Fibroblast of the aortic adventitia (primary cell): ENCODE results near the gene FADS1. TPM values are rescaled to one million over a fixed set of nuclear protein-coding genes. Genes with fewer than 3 reads are reported as not detected.

Source experiments
- DNase-seq: peaks from one replicate; pipeline ENCODE4 v3.0.0-alpha.2; 2010; ENCODE audit warnings: low read depth
- H3K4me3 ChIP-seq: 2 replicates; pipeline ENCODE4 v1.5.1; 2011; ENCODE audit warnings: low read depth, mild to moderate bottlenecking, control low read depth, low read length, moderate library complexity
- total RNA-seq: library from RNA; depleted of rRNA; stranded (reverse); fragments of >200 nt; gene quantifications from 2 replicates; pipeline ENCODE4 v1.2.3, GENCODE V29; 2012; ENCODE audit warnings: low replicate concordance
- TF ChIP-seq, protein P1 (sequence below): IDR thresholded peaks from 2 replicates; pipeline ENCODE4 v1.5.1; 2011; ENCODE audit warnings: mild to moderate bottlenecking, low read length, control low read depth, inconsistent platforms; ENCODE audit not compliant: insufficient read depth

FADS1 gene
- total RNA-seq, 1 donor = 74.1 TPM

GRCh38 chr11:61794579-61794978 lies 22.2 kb downstream of the FADS1 start:
- DNase-seq = no peak
- TF ChIP-seq, protein P1, sequence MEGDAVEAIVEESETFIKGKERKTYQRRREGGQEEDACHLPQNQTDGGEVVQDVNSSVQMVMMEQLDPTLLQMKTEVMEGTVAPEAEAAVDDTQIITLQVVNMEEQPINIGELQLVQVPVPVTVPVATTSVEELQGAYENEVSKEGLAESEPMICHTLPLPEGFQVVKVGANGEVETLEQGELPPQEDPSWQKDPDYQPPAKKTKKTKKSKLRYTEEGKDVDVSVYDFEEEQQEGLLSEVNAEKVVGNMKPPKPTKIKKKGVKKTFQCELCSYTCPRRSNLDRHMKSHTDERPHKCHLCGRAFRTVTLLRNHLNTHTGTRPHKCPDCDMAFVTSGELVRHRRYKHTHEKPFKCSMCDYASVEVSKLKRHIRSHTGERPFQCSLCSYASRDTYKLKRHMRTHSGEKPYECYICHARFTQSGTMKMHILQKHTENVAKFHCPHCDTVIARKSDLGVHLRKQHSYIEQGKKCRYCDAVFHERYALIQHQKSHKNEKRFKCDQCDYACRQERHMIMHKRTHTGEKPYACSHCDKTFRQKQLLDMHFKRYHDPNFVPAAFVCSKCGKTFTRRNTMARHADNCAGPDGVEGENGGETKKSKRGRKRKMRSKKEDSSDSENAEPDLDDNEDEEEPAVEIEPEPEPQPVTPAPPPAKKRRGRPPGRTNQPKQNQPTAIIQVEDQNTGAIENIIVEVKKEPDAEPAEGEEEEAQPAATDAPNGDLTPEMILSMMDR = no peak
- no peak overlapping the region for H3K4me3 ChIP-seq

DNA sequence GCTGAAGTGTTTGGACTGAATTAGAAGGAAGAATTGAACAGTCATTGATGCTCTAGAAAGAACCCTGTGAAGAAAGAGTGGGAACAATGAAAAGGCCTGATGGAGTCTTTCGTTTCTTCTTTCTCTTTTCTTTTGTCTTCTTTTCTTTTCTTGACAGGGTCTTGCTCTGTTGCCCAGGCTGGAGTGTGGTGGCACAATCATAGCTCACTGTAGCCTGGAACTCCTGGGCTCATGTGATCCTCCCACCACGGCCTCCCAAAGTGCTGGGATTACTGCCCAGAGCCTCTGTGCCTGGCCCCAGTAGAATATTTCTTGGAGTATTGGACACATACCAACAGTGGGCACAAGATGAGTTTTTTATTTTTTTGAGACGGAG lies 23.0 kb downstream of the FADS1 start:
- peak overlapping the region; percentile 96 for H3K4me3 ChIP-seq
- TF ChIP-seq, protein P1 = no peak
- DNase-seq = no peak

GRCh38 chr11:61793083-61793828 lies 23.5 kb downstream of the FADS1 start:
- TF ChIP-seq, protein P1 = no peak
- H3K4me3 ChIP-seq = peak overlapping the region; percentile 96
- no peak for DNase-seq

DNA sequence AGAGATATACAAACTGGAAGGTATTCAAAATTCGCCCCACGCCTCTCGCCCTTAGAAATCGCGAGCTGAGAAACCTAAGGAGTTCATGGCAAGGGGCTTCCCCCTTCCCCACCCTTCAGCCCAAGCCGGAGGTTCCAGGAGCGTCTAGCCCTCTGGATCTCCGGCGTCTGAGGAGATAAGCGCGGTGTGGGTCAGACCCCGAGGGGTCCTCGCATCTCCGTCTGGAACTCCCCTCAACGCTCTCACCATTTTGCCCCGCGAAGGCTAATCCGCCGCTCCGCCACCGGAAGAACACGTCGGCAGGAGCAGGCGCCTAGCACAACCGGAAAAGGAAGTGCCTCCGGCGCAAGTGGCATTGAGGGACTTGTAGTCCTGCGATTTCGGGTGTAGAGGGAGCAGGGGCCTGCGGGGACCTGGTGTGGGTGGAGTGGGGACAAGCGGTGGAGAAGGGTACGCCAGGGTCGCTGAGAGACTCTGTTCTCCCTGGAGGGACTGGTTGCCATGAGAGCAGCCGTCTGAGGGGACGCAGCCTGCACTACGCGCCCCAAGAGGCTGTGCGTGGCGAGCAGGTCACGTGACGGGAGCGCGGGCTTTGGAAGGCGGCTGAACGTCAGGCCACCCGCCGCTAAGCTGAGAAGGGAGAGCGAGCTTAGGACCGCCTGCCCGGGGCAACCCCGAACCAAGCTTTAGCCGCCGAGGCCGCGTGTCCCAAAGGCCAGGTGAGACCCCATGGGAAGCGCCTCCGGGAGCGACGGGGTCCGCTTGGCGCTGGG lies 24.3 kb downstream of the FADS1 start, which contains the start of the genes FEN1 and TMEM258:
Gene FEN1 (plus strand): TSS at position 602 of the 773 bp plus-strand sequence. CDS start 2,451 bp downstream, outside the sequence.
Gene TMEM258 (minus strand): TSS at position 290 of the 773 bp plus-strand sequence. CDS start 41 bp downstream, at position 249.
- TF ChIP-seq, protein P1 = peak; percentile 10
- DNase-seq = peak; percentile 94
- H3K4me3 ChIP-seq = peak within 1 kb of the TSS; percentile 96

GRCh38 chr11:61791737-61792309 lies 25.0 kb downstream of the FADS1 start:
- TF ChIP-seq, protein P1 = no peak
- peak overlapping the region; percentile 96 for H3K4me3 ChIP-seq
- DNase-seq = peak; percentile 94

DNA sequence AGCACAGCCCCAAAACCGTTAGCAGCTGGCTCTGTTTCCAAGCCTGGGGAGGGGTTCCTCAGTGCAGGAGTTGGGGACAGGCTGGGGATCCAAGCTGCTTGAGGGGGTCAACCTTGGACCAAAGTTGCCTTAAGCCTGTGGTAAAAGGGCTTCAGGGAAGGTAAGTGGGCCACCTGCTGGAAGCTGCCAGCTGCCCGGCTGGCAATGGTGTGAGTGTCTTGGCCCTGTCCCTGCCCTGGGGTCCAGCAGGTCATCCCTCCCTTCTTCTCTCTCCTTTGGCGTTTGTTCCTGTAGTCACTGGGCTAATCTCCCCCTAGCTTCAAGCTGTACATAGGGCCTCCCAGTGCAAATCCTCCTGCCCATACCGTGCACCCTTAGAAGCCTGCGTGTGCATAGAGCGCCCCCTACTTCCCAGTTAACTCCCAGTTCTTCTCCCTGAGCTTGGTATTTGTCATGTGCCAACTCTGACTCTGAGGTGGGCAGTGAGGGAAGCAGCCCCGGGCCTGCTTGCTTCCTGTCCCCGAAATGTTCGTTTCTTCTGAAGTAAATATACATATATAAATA lies 28.8 kb downstream of the FADS1 start:
- TF ChIP-seq, protein P1 = peak; percentile 57
- H3K4me3 ChIP-seq = no peak overlapping the region
- DNase-seq = peak; percentile 51
